Lung (tissue), 12 donors: ENCODE measurements around the gene RXYLT1. TPM values are rescaled to one million over a fixed set of nuclear protein-coding genes. Genes with fewer than 3 reads are reported as not detected.

Experiments
- ATAC-seq: fragments of 200-7000 bp; cut with Tn5 transposase; one replicate; pipeline ENCODE4 v1.9.1; 2020; ENCODE audit warnings: moderate number of reproducible peaks; ENCODE audit not compliant: insufficient read depth, low FRiP score
- DNase-seq, 3 donors: peaks; one replicate each; pipeline ENCODE4 v3.0.0-alpha.2; 2013 to 2017
- H3K27ac ChIP-seq, 2 donors: one replicate each; pipeline ENCODE4 v1.5.1; 2013; ENCODE audit warnings: mild to moderate bottlenecking in 2 of 2, moderate library complexity in 2 of 2, control low read depth in 1 of 2, inconsistent platforms in 1 of 2, low read depth in 1 of 2, low read length in 1 of 2
- H3K27me3 ChIP-seq, 3 donors: one replicate each; pipeline ENCODE4 v1.5.1; 2013; ENCODE audit warnings: low read length in 2 of 3; ENCODE audit not compliant: control insufficient read depth in 3 of 3, insufficient read depth in 3 of 3
- H3K36me3 ChIP-seq, 4 donors: one replicate each; pipeline ENCODE4 v1.5.1; 2013; ENCODE audit warnings: low read length in 4 of 4, mild to moderate bottlenecking in 1 of 4, moderate library complexity in 1 of 4; ENCODE audit not compliant: control insufficient read depth in 4 of 4, insufficient read depth in 4 of 4
- H3K4me1 ChIP-seq, 5 donors: one replicate each; pipeline ENCODE4 v1.5.1; 2013; ENCODE audit warnings: low read length in 5 of 5, mild to moderate bottlenecking in 2 of 5, moderate library complexity in 1 of 5; ENCODE audit not compliant: control insufficient read depth in 5 of 5, insufficient read depth in 5 of 5
- H3K4me3 ChIP-seq: one replicate; pipeline ENCODE4 v1.5.1; 2013; ENCODE audit warnings: mild to moderate bottlenecking, control low read depth, moderate library complexity
- H3K9ac ChIP-seq, 2 donors: one replicate each; pipeline ENCODE4 v1.5.1; 2013; ENCODE audit warnings: low read length in 2 of 2, control low read depth in 1 of 2; ENCODE audit not compliant: insufficient read depth in 1 of 2
- H3K9me3 ChIP-seq, 4 donors: one replicate each; pipeline ENCODE4 v1.5.1; 2013; ENCODE audit warnings: low read length in 3 of 4, mild to moderate bottlenecking in 1 of 4, moderate library complexity in 1 of 4; ENCODE audit not compliant: control insufficient read depth in 4 of 4, insufficient read depth in 3 of 4
- WGBS, 2 donors: extraction: QIAGEN DNeasy Blood & Tissue Kit; methylation state at CpG; one replicate each; pipeline ENCODE4 v1.1.7; 2013; 5-methylcytosine and 5-hydroxymethylcytosine counted together
- polyA plus RNA-seq, 2 donors: library from polyadenylated mRNA; stranded (reverse); fragments of 200-250 nt; gene quantifications; one replicate each; pipeline ENCODE4 v1.2.1, GENCODE V29; 2013
- total RNA-seq, 2 donors: library from RNA; depleted of rRNA in 1 of 2; stranded (reverse); fragments of >200 nt in 1 of 2; gene quantifications; one replicate each; pipeline ENCODE4 v1.2.1, GENCODE V29; 2014 to 2021
- TF ChIP-seq, protein P1 (sequence below): IDR thresholded peaks from 2 replicates; pipeline ENCODE4 v1.5.1; 2012; ENCODE audit warnings: mild to moderate bottlenecking; ENCODE audit errors: control extremely low read depth, extremely low read depth
- donor health status: control.
- donor health status: control.
- donor health status: Bipolar disorder and iron deficiency.
- donor health status: healthy.
- donor health status: DM: yes; HTN: yes; CAD: no.

RXYLT1 gene
- total and polyA plus RNA-seq, 4 donors: 8.0 to 14.9 (median 12.4) TPM

DNA sequence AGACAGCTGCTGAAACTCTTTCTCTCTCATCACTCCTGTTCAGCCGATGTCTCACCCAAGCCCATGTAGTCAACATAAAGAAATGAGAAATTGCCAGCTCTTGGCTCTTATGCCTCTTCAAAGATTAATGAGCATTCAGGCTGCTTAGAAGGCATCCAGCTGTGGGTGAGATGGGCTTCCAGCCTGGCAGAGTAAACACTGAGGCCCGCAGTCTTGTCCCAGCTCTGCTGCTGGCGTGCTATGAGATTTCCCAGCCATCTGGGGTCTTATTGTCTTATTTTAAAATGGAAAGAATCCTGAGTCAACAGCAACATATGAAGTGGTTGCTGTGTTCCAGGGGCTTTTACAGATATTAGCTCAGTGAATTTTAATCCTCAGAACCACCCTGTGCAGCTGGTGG, 12.6 kb downstream of the RXYLT1 start:
- no peaks in the 10 kb centered on the region for H3K9me3 ChIP-seq
- no peak overlapping the region for H3K27ac ChIP-seq
- no peak overlapping the region for H3K4me3 ChIP-seq
- no peaks in the 10 kb centered on the region for H3K27me3 ChIP-seq
- H3K9ac ChIP-seq: no peak overlapping the region
- no peaks in the 10 kb centered on the region for H3K4me1 ChIP-seq
- DNase-seq: peak; percentile 14 to 34 (median 29)
- peaks cover 0 to 26% (median 12%) of the 10 kb centered on the region in 4 donors for H3K36me3 ChIP-seq
- TF ChIP-seq, protein P1, sequence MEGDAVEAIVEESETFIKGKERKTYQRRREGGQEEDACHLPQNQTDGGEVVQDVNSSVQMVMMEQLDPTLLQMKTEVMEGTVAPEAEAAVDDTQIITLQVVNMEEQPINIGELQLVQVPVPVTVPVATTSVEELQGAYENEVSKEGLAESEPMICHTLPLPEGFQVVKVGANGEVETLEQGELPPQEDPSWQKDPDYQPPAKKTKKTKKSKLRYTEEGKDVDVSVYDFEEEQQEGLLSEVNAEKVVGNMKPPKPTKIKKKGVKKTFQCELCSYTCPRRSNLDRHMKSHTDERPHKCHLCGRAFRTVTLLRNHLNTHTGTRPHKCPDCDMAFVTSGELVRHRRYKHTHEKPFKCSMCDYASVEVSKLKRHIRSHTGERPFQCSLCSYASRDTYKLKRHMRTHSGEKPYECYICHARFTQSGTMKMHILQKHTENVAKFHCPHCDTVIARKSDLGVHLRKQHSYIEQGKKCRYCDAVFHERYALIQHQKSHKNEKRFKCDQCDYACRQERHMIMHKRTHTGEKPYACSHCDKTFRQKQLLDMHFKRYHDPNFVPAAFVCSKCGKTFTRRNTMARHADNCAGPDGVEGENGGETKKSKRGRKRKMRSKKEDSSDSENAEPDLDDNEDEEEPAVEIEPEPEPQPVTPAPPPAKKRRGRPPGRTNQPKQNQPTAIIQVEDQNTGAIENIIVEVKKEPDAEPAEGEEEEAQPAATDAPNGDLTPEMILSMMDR: no peak
- ATAC-seq: no peak
- WGBS, 2 donors: 85 to 90% methylated on average over 3 of the region's 3 CpGs

DNA sequence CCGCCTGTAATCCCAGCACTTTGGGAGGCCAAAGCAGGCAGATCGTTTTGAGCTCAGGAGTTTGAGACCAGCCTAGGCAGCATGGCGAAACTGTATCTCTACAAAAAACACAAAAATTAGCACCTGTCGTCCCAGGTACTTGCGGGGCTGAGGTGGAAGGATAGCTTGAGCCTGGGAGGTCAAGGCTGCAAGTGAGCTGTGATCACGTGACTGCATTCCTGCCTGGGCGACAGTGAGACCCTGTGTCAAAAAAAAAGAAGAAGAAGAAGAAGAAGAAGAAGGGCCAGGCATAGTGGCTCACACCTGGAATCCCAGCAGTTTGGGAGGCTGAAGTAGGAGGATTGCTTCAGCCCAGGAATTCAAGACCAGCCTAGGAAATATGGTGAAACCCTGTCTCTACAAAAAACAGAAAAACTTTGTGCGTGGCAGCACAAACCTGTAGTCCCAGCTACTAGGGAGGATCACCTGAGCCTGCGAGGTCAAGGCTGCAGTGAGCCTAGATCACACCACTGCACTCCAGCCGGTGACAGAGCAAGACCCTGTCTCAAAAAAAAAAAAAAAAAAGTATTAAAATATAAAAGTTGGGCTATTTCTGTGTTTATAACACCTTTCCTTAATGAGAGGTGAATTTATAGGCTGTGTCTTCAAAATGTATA, 15.5 kb downstream of the RXYLT1 start:
- Histone ChIP-seq H3K4me3 (no peak overlapping the region), H3K4me1 (no peaks in the 10 kb centered on the region), H3K9me3 (no peaks in the 10 kb centered on the region), H3K9ac (no peak overlapping the region), H3K36me3 (peaks cover 0 to 17% (median 11%) of the 10 kb centered on the region in 4 donors), H3K27ac (no peak overlapping the region), H3K27me3 (no peaks in the 10 kb centered on the region)
- ATAC-seq: no peak
- TF ChIP-seq, protein P1: no peak
- DNase-seq: no peak
- WGBS, 2 donors: 92 to 95% methylated on average over 10 of the region's 10 CpGs

DNA sequence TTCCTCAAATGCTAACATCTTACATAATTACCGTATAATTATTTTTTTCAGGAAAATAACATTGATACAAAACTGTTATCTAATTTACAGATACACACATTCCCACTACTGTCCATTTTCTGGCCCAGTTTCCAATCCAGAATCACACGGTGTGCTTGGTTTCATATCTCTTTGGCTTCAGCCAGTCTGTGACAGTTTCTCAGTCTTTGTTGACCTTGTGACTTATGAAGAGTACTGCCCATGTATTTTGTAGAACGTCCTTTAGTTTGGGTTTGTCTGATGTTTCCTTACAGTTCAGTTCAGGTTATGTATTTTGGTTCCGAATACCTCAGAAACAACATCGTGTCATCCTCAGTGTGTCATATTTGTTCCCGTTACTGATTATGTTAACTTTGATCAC, 16.2 kb downstream of the RXYLT1 start:
- Histone ChIP-seq H3K9me3 (no peaks in the 10 kb centered on the region), H3K4me3 (no peak overlapping the region), H3K4me1 (no peaks in the 10 kb centered on the region), H3K36me3 (peaks cover 0 to 10% (median 8%) of the 10 kb centered on the region in 4 donors), H3K9ac (no peak overlapping the region), H3K27me3 (no peaks in the 10 kb centered on the region), H3K27ac (no peak overlapping the region)
- no peak for DNase-seq
- ATAC-seq: no peak
- TF ChIP-seq, protein P1: no peak
- 94 to 97% methylated on average over 6 of the region's 6 CpGs for WGBS, 2 donors
